ENCODE data around the gene DHFR. TPM values are rescaled to one million over a fixed set of nuclear protein-coding genes. Genes with fewer than 3 reads are reported as not detected.

The DHFR gene
- total RNA-seq, 1 experiment from 2014 or later = 72.2 TPM

GRCh38 chr5:80668016-80668969, 13.5 kb upstream of the DHFR start:
- Histone ChIP-seq H3K9me3 (ENCODE audit: control insufficient read depth, low read depth, low read length) (no peaks in the 10 kb centered on the region), H2BK12ac (ENCODE audit: insufficient read length, low read depth, low read length) (no peak overlapping the region), H4K20me1 (ENCODE audit: control insufficient read depth, insufficient read depth, insufficient read length) (no peaks in the 10 kb centered on the region), H3K14ac (ENCODE audit: insufficient read depth, low read length) (no peak overlapping the region; the same call in 1 of the 2 replicates), H2BK15ac (ENCODE audit: low read depth, low read length) (no peak overlapping the region), H3K4me1 (ENCODE audit: insufficient read depth, low read length) (no peaks in the 10 kb centered on the region), H4K5ac (ENCODE audit: insufficient read length, low read depth, low read length) (no peak overlapping the region), H3T11ph (ENCODE audit: low read length) (no peak overlapping the region), H3K18ac (ENCODE audit: insufficient read length, low read depth, low read length) (no peak overlapping the region), H3K23me2 (ENCODE audit: insufficient read length, low read depth, low read length, poor library complexity, severe bottlenecking) (no peaks in the 10 kb centered on the region), H4K91ac (ENCODE audit: insufficient read length, low read depth, low read length) (no peak overlapping the region), H2BK5ac (ENCODE audit: insufficient read length, low read length) (no peak overlapping the region), H2BK20ac (ENCODE audit: low read depth, low read length, poor library complexity, severe bottlenecking) (no peak overlapping the region), H3K9ac (ENCODE audit: extremely low read depth, insufficient read length, low read length) (no peak overlapping the region), H3K79me2 (ENCODE audit: insufficient read depth, low read length) (no peaks in the 10 kb centered on the region), H3K4me2 (ENCODE audit: insufficient read depth, insufficient read length, low read length) (no peak overlapping the region), H3K56ac (ENCODE audit: insufficient read length, low read depth, low read length) (no peak overlapping the region), H3K27me3 (ENCODE audit: insufficient read depth, low read length) (no peaks in the 10 kb centered on the region), H2BK120ac (ENCODE audit: low read depth, low read length, poor library complexity, severe bottlenecking) (no peak overlapping the region), H3K4ac (ENCODE audit: low read depth, low read length) (no peak overlapping the region), H2AK5ac (ENCODE audit: insufficient read length, low read length) (no peak overlapping the region), H3K27ac (ENCODE audit: insufficient read length, low read depth, low read length) (no peak overlapping the region), H4K8ac (replicated peaks; ENCODE audit: insufficient read length, low read depth, low read length) (no peak overlapping the region), H2AFZ (ENCODE audit: low read length) (no peak overlapping the region), H3K23ac (ENCODE audit: insufficient read length, low read depth, low read length) (no peak overlapping the region), H3K79me1 (ENCODE audit: insufficient read depth, low read depth, low read length, poor library complexity, severe bottlenecking) (no peaks in the 10 kb centered on the region)
- WGBS (ENCODE audit: extremely low coverage, insufficient read length, low lambda C conversion rate) = no CpG with 5 or more reads among the region's 16 CpGs
- peak overlapping the region in 2 of 3 experiments; percentile 45 to 69; a peak in 2 of 7 replicates for H3K27ac Mint-ChIP-seq
- peak; percentile 56 for DNase-seq
- no peak overlapping the region for H3K4me3 Mint-ChIP-seq
- no peaks in the 10 kb centered on the region for H3K9me3 Mint-ChIP-seq
- peaks cover 0 to 5% of the 10 kb centered on the region in 2 experiments; a peak in 2 of 4 replicates for H3K4me1 Mint-ChIP-seq
- no peaks in the 10 kb centered on the region for H3K27me3 Mint-ChIP-seq (ENCODE audit: low read depth)
- H3K36me3 Mint-ChIP-seq (ENCODE audit: insufficient read depth in 1 of 3, low read depth in 3 of 3) = peaks cover 14 to 55% (median 40%) of the 10 kb centered on the region in 3 experiments
- no peak for TF ChIP-seq CTCF (conservative IDR thresholded peaks at IDR 0.05)
